Mesothelial cell of epicardium (in vitro differentiated cells): ENCODE measurements around the gene PDE10A. TPM values are rescaled to one million over a fixed set of nuclear protein-coding genes. Genes with fewer than 3 reads are reported as not detected.

ENCODE experiments used
- DNase-seq, 2 experiments: peaks; one replicate each; pipeline ENCODE4 v3.0.0; 2021; ENCODE audit warnings: low spot score in 2 of 2; ENCODE audit not compliant: unreplicated experiment in 2 of 2
- H3K27ac Mint-ChIP-seq: 2 replicates; pipeline ENCODE4 v1.8.0; 2021; ENCODE audit warnings: mixed read lengths
- H3K27me3 Mint-ChIP-seq: 2 replicates; pipeline ENCODE4 v1.8.0; 2021; ENCODE audit warnings: low read depth, mixed read lengths
- H3K36me3 Mint-ChIP-seq: 2 replicates; pipeline ENCODE4 v1.8.0; 2021; ENCODE audit warnings: mixed read lengths
- H3K4me1 Mint-ChIP-seq: 2 replicates; pipeline ENCODE4 v1.8.0; 2021; ENCODE audit warnings: mixed read lengths
- H3K4me3 Mint-ChIP-seq: 2 replicates; pipeline ENCODE4 v1.8.0; 2021; ENCODE audit warnings: mild to moderate bottlenecking, moderate library complexity, mixed read lengths
- H3K9me3 Mint-ChIP-seq: 2 replicates; pipeline ENCODE4 v1.8.0; 2021; ENCODE audit warnings: mixed read lengths
- CTCF ChIP-seq: fragments of 200-600 bp; sonication (generic); IDR thresholded peaks from one replicate; pipeline ENCODE4 v1.5.0; 2021; ENCODE audit warnings: antibody characterized with exemption; ENCODE audit not compliant: unreplicated experiment
- total RNA-seq: library from RNA; stranded (reverse); gene quantifications from 3 replicates; pipeline ENCODE4 v1.2.1, GENCODE V29; 2021

Gene PDE10A
- total RNA-seq, 1 donor from 2014 or later, result 12.8 TPM

- DNase-seq, result no peak
- Mint-ChIP-seq H3K4me3 (no peak overlapping the region), H3K27me3 (peaks cover 19% of the 10 kb centered on the region), H3K36me3 (no peaks in the 10 kb centered on the region), H3K27ac (no peak overlapping the region), H3K4me1 (no peaks in the 10 kb centered on the region), H3K9me3 (no peaks in the 10 kb centered on the region)
- no peak for TF ChIP-seq CTCF
These were observed 14.1 kb upstream of the PDE10A start for GRCh38 chr6:165677091-165677490.

- Mint-ChIP-seq H3K4me3 (no peak overlapping the region), H3K9me3 (no peaks in the 10 kb centered on the region), H3K36me3 (no peaks in the 10 kb centered on the region), H3K4me1 (no peaks in the 10 kb centered on the region), H3K27ac (no peak overlapping the region), H3K27me3 (peaks cover 23% of the 10 kb centered on the region)
- no peak for TF ChIP-seq CTCF
- DNase-seq, result no peak
These were observed 13.5 kb upstream of the PDE10A start for GRCh38 chr6:165676435-165677068.

GRCh38 chr6:165675120-165675519, 12.1 kb upstream of the PDE10A start:
- Mint-ChIP-seq H3K4me3 (no peak overlapping the region), H3K27ac (no peak overlapping the region), H3K4me1 (no peaks in the 10 kb centered on the region), H3K27me3 (peaks cover 34% of the 10 kb centered on the region), H3K36me3 (no peaks in the 10 kb centered on the region), H3K9me3 (no peaks in the 10 kb centered on the region)
- no peak for TF ChIP-seq CTCF
- DNase-seq, result no peak

- no peak for DNase-seq
- Mint-ChIP-seq H3K27ac (no peak overlapping the region), H3K4me3 (no peak overlapping the region), H3K9me3 (no peaks in the 10 kb centered on the region), H3K4me1 (no peaks in the 10 kb centered on the region), H3K36me3 (no peaks in the 10 kb centered on the region), H3K27me3 (peaks cover 42% of the 10 kb centered on the region)
- TF ChIP-seq CTCF, result no peak
These were observed 11.4 kb upstream of the PDE10A start for GRCh38 chr6:165674155-165675029.

GRCh38 chr6:165671222-165671768, 8.3 kb upstream of the PDE10A start:
- no peaks in the 10 kb centered on the region for H3K4me1 Mint-ChIP-seq
- no peak overlapping the region for H3K27ac Mint-ChIP-seq
- TF ChIP-seq CTCF, result no peak
- no peaks in the 10 kb centered on the region for H3K36me3 Mint-ChIP-seq
- no peak overlapping the region for H3K4me3 Mint-ChIP-seq
- no peaks in the 10 kb centered on the region for H3K9me3 Mint-ChIP-seq
- no peak for DNase-seq
- H3K27me3 Mint-ChIP-seq, result peaks cover 64% of the 10 kb centered on the region
